Measurements from ENCODE around the gene TMEM132D. TPM values are rescaled to one million over a fixed set of nuclear protein-coding genes. Genes with fewer than 3 reads are reported as not detected.

TMEM132D gene
- total RNA-seq, 4 donors from 2014 or later: 0.17 TPM; not detected in 3

- Histone ChIP-seq H3K27ac (replicated peaks in 1 of 4) (no peak overlapping the region), H3K4me3 (no peak overlapping the region), H3K4me1 (no peaks in the 10 kb centered on the region), H3K9me3 (no peaks in the 10 kb centered on the region), H3K36me3 (no peaks in the 10 kb centered on the region), H3K27me3 (no peaks in the 10 kb centered on the region)
- no peak for DNase-seq (ENCODE audit: extremely low spot score)
- TF ChIP-seq POLR2A (IDR thresholded peaks at IDR 0.05; ENCODE audit: low read depth): no peak
- TF ChIP-seq POLR2AphosphoS5 (IDR thresholded peaks at IDR 0.05): no peak
- no peak for TF ChIP-seq CTCF (IDR thresholded peaks at IDR 0.05)
- no peak for TF ChIP-seq EP300 (IDR thresholded peaks at IDR 0.05)
- 64% methylated on average over 4 of the region's 4 CpGs for WGBS
- intact Hi-C loops (cut with DNase I): no loop called here
Observed at GRCh38 chr12:129746318-129746717, 157.5 kb downstream of the TMEM132D start.

- Histone ChIP-seq H3K9me3 (peaks cover 0 to 13% (median 4%) of the 10 kb centered on the region in 4 donors), H3K27ac (replicated peaks in 1 of 4) (no peak overlapping the region), H3K27me3 (peaks cover 0 to 3% (median 0%) of the 10 kb centered on the region in 4 donors), H3K36me3 (no peaks in the 10 kb centered on the region), H3K4me1 (no peaks in the 10 kb centered on the region), H3K4me3 (no peak overlapping the region)
- peak; percentile 17 for DNase-seq (ENCODE audit: extremely low spot score)
- TF ChIP-seq CTCF (IDR thresholded peaks at IDR 0.05) (no peak), POLR2A (IDR thresholded peaks at IDR 0.05; ENCODE audit: low read depth) (no peak), EP300 (IDR thresholded peaks at IDR 0.05) (no peak), POLR2AphosphoS5 (IDR thresholded peaks at IDR 0.05) (no peak)
- 72% methylated on average over 2 of the region's 2 CpGs for WGBS
- intact Hi-C loops (cut with DNase I): no loop called here
Observed at GRCh38 chr12:129729170-129729569, 174.7 kb downstream of the TMEM132D start.

- Histone ChIP-seq H3K4me3 (no peak overlapping the region), H3K4me1 (no peaks in the 10 kb centered on the region), H3K27me3 (peaks cover 0 to 10% (median 0%) of the 10 kb centered on the region in 4 donors), H3K36me3 (no peaks in the 10 kb centered on the region), H3K9me3 (peaks cover 0 to 13% (median 4%) of the 10 kb centered on the region in 4 donors), H3K27ac (replicated peaks in 1 of 4) (no peak overlapping the region)
- intact Hi-C loops (cut with DNase I): no loop called here
- WGBS: 81% methylated on average over 3 of the region's 3 CpGs
- peak; percentile 77 for DNase-seq (ENCODE audit: extremely low spot score)
- no peak for TF ChIP-seq EP300 (IDR thresholded peaks at IDR 0.05)
- no peak for TF ChIP-seq POLR2AphosphoS5 (IDR thresholded peaks at IDR 0.05)
- no peak for TF ChIP-seq CTCF (IDR thresholded peaks at IDR 0.05)
- no peak for TF ChIP-seq POLR2A (IDR thresholded peaks at IDR 0.05; ENCODE audit: low read depth)
Observed at GRCh38 chr12:129727100-129727499, 176.7 kb downstream of the TMEM132D start.

- Histone ChIP-seq H3K36me3 (no peaks in the 10 kb centered on the region), H3K27me3 (peaks cover 0 to 16% (median 0%) of the 10 kb centered on the region in 4 donors), H3K4me1 (no peaks in the 10 kb centered on the region), H3K27ac (replicated peaks in 1 of 4) (no peak overlapping the region), H3K4me3 (no peak overlapping the region), H3K9me3 (peaks cover 0 to 13% (median 4%) of the 10 kb centered on the region in 4 donors)
- WGBS: 58% methylated on average over 8 of the region's 8 CpGs
- intact Hi-C loops (cut with DNase I): no loop called here
- TF ChIP-seq POLR2AphosphoS5 (IDR thresholded peaks at IDR 0.05) (no peak), POLR2A (IDR thresholded peaks at IDR 0.05; ENCODE audit: low read depth) (no peak), CTCF (IDR thresholded peaks at IDR 0.05) (no peak), EP300 (IDR thresholded peaks at IDR 0.05) (no peak)
- peak; percentile 74 for DNase-seq (ENCODE audit: extremely low spot score)
Observed at GRCh38 chr12:129723260-129723659, 180.6 kb downstream of the TMEM132D start.

- peaks cover 0 to 19% (median 0%) of the 10 kb centered on the region in 4 donors for H3K27me3 ChIP-seq
- WGBS: 76% methylated on average over 4 of the region's 4 CpGs
- TF ChIP-seq POLR2AphosphoS5 (IDR thresholded peaks at IDR 0.05): no peak
- TF ChIP-seq POLR2A (IDR thresholded peaks at IDR 0.05; ENCODE audit: low read depth): no peak
- TF ChIP-seq EP300 (IDR thresholded peaks at IDR 0.05): no peak
- no peak for TF ChIP-seq CTCF (IDR thresholded peaks at IDR 0.05)
- peak; percentile 75 for DNase-seq (ENCODE audit: extremely low spot score)
- H3K4me3 ChIP-seq: no peak overlapping the region
- no peaks in the 10 kb centered on the region for H3K36me3 ChIP-seq
- no peaks in the 10 kb centered on the region for H3K4me1 ChIP-seq
- peaks cover 0 to 4% (median 2%) of the 10 kb centered on the region in 4 donors for H3K9me3 ChIP-seq
- H3K27ac ChIP-seq (replicated peaks in 1 of 4): no peak overlapping the region
- intact Hi-C loops (cut with DNase I): no loop called here
Observed at GRCh38 chr12:129720618-129721017, 183.2 kb downstream of the TMEM132D start.
